Stimulated activated CD8-positive, alpha-beta memory T cell treated with anti-CD3 and anti-CD28 coated beads, Interleukin-4, amount 100 ng/mL, for 1 hour (primary cell): ENCODE results near the gene SPIN2A.
"Not testable (repeated sequence)": the region's sequence is repeated elsewhere in the genome, so short reads cannot be mapped to it uniquely, and the experiment has no call there.

Source experiments
- DNase-seq, 2 donors: peaks; one replicate each; pipeline ENCODE4 v3.0.0-alpha.2; 2020; ENCODE audit warnings: low read depth in 2 of 2, low spot score in 1 of 2

The SPIN2A gene

DNA sequence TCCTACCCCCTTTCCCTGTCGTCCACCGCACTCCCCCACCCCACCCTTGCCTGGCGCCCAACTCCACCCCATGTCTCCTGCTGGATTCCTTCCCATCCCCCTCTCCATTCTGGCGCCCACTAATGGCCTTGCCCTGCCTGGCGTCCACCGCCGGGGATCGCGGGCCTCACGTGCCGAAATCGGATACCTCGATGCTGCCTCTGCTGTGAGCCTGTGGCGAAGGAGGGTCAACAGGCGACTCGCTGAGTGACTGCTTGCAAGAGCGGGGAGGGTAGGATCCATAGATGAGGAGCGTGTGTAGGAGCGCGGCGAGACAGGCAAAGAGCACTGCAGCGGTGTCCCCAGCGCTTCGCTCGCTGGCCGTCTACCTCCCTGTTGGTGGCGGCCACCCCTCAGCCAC, at the start of gene SPIN2A:
SPIN2A (minus strand) TSS at position 325 of the 400 bp plus-strand sequence. CDS start 800 bp downstream, outside the sequence.
- not testable (repeated sequence) for DNase-seq

GRCh38 chrX:57178605-57179004, 41.4 kb upstream of the SPIN2A start:
- DNase-seq = no peak

- DNase-seq = no peak
These were observed 39.9 kb upstream of the SPIN2A start for GRCh38 chrX:57177070-57177469.

- DNase-seq = no peak
These were observed 35.3 kb upstream of the SPIN2A start for GRCh38 chrX:57172544-57172943.

- no peak for DNase-seq
These were observed 19.3 kb upstream of the SPIN2A start for GRCh38 chrX:57156397-57157049.

DNA sequence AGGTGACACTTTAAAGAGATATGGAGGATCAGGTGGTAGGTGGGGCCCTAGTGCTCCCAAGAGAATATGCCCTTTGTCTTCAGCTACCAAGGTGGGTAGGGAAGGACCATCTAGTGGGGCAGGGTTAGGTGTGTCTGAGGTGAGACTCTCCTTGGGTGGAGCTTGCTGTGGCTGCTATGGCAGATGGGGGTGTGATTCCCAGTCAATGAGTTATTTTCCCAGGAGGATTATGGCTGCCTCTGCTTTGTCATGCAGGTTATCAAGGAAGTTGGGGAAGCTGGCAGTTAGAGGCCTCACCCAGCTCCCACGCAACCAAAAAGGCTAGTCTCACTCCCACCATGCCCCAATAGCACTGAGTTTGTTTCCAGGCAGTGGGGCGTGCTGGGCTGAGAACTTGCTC, 18.0 kb upstream of the SPIN2A start:
- DNase-seq = no peak

- DNase-seq = not testable (repeated sequence)
These were observed 15.0 kb upstream of the SPIN2A start for GRCh38 chrX:57152222-57152621.

- no peak for DNase-seq
These were observed 1.5 kb upstream of the SPIN2A start for GRCh38 chrX:57138674-57139073.

- DNase-seq = no peak
These were observed 304 bp upstream of the SPIN2A start for GRCh38 chrX:57137501-57137900.

GRCh38 chrX:57136589-57136988, 608 bp downstream of the SPIN2A start:
- not testable (repeated sequence) for DNase-seq

- DNase-seq = no peak
These were observed 1.9 kb downstream of the SPIN2A start for GRCh38 chrX:57135287-57135686.

DNA sequence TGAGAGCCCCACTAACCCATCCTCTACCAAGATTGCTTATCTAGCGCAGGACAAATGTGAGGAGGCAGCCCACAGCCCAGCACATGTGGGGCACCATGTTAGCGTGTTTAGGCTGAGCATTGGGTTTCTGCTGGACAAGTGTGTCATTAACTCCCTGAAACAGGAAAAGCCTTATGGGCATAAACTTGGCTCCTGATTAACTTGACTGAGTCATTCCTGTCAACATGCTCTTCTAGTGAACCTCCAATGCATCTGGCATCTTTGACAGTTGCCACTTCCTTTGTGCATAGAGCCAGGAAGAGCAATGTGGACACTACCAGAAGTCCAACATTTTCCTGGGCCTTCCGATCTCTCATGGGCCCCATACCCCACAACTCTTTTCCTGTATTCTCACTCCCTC, 2.5 kb downstream of the SPIN2A start:
- DNase-seq = no peak

DNA sequence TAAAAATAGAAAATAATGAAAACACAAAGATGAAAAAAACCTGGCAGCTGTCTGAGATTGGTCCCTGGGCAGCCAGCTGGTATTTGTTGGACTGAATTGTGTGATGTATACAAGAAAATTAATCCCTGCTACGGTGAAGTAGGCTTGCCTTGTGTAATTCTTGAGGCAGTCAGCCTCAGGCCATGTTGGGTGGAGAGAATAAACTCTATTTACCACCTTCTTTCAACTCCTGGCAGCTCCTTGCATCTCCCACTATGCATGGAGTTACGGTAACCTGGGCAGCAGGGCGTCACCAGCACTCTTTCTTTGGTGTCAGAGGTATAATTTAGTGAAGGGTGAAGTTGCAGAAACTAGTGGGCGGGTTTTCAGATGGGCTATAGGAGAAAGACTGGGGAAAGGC, 3.5 kb downstream of the SPIN2A start:
- no peak for DNase-seq

DNA sequence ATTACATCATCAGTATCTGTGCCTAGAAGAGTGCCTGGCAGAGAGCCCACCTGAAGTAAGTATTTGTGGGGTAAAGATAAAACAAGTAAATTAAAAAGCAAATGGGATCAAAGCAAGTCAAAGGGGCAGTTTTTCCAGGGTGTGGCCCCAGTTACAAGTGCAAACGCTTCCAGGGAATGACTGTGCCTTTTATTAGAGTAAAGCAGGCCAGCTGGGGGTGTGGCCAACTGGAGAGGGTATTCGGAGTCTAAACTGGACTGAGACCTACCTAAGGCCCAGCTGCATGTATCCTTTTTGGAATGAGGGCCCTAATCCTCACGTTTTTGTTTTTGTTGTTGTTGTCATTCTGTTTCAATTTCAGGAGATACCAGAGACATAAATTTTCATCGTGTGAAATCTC, 3.9 kb downstream of the SPIN2A start:
- DNase-seq = not testable (repeated sequence)

- no peak for DNase-seq
These were observed 5.2 kb downstream of the SPIN2A start for GRCh38 chrX:57132046-57132445.

- no peak for DNase-seq
These were observed 15.4 kb downstream of the SPIN2A start for GRCh38 chrX:57121816-57122215.

DNA sequence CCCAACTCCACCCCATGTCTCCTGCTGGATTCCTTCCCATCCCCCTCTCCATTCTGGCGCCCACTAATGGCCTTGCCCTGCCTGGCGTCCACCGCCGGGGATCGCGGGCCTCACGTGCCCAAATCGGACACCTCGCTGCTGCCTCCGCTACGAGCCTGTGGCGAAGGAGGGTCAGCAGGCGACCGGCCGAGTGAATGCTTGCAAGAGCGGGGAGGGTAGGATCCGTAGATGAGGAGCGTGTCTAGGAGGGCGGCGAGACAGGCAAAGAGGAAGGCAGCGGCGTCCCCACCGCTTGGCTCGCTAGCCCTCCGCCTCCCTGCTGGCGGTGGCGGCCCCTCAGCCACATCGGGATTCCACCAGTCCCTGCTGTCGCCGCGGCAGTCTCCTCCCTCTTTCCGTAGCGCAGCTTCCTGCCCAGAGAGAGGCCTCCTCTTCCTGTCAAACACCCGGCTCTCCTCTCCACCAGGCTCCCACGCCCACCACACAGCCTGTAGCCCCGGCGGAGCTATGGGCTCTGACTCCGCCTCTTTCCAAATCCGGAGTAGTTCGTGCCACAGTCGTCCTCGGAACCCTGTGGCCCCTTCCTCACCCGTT, 15.9 kb downstream of the SPIN2A start, which contains the start of gene SPIN2B:
SPIN2B (minus strand) TSS at position 387 of the 594 bp plus-strand sequence.
- peak; percentile 23 to 54 for DNase-seq

DNA sequence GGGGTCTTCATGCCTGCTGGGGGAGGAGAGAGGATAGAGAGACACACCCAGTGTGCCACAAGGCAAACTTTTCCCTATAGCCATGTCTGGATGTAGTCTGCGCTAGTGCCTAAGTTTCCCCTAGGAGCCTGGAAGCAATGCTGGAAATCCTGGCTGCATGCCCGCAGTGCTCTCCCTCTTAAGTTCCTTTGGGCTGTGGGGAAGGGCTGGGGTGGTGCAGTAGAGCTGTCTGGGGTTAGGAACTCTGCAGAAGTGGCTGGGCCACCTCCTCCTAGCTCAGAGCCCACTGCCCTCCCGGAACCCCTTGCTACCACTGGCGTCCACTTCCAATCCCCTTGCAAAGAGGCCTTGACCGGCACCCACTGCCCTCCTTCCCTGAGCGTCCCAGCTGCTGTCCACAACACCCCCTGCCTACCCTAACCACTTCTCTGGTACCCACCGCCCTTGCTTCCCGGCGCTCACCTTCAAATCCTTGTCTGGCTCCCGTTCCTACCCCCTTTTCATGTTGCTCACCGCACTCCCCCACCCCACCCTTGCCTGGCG, 16.5 kb downstream of the SPIN2A start:
- DNase-seq = not testable (repeated sequence)

DNA sequence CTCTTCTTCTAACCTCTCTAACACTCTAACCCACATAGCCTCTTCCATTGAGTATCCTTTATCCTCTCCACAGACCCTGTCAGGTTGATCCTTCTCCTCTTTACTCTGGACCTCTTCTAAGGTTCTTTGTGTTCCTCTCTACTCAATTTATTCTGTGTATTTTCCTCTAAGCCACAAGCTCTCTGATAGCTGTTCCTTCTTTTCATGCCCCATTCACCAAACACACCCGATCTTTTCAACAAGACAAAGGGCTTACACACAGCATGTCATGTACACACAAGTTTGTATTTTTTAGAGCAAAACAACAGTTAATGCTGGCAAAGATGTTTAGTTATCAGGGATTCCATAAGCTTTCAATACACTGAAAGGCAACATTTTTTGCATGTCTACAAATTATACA, 17.8 kb downstream of the SPIN2A start:
- DNase-seq = no peak

DNA sequence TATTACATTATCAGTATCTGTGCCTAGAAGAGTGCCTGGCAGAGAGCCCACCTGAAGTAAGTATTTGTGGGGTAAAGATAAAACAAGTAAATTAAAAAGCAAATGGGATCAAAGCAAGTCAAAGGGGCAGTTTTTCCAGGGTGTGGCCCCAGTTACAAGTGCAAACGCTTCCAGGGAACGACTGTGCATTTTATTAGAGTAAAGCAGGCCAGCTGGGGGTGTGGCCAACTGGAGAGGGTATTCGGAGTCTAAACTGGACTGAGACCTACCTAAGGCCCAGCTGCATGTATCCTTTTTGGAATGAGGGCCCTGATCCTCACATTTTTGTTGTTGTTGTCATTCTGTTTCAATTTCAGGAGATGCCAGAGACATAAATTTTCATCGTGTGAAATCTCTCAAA, 19.6 kb downstream of the SPIN2A start:
- not testable (repeated sequence) for DNase-seq

DNA sequence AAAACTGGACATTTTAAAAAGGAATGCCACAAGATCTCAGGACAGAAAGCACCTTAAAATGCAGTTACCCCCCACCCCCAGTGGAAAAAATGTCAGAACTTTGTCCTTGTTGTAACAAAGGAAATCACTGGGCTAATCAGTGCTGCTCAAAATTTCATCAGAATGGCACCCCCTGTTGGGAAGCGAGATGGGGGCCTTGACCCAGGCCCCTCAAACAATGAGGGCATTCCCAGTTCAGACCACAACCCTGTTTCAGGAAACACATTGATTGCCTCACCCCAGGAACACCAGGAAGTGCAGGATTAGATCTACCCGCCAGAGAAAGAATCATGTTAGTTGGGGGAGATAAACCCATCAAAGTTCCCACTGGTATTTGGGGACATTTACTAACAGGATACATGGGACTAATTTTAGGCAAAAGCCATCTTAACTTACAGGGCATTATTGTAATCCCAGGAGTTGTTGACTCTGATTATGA, 32.2 kb downstream of the SPIN2A start:
- DNase-seq = no peak

DNA sequence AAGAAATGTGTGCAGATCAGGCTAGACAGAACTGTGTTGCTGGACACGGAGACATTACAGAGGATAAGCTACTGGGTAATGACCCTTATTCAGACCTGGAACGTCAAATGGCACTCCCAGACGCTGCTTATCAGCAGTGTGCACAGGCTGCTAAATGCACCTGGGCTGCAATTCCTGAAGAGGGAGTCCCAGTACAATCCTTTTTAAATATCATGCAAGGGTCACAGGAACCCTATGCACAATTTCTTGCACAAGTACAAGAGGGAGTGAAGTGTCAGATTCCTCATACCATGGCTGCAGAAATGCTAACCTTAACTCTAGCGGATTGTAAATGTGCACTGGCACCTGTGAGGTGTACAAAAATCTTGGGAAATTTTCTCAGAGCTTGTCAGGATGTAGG, 32.8 kb downstream of the SPIN2A start:
- DNase-seq = no peak
